ENCODE results near the gene MSI2. TPM values are rescaled to one million over a fixed set of nuclear protein-coding genes. Genes with fewer than 3 reads are reported as not detected.
A peak's percentile ranks its signal among the peaks of the same experiment; 100 is the strongest.

MSI2 gene
- total and polyA plus RNA-seq, 5 donors: 43.9 to 113 (median 107) TPM

- no peaks in the 10 kb centered on the region for H3K27me3 ChIP-seq (ENCODE audit: control insufficient read depth, insufficient read depth)
- 53% methylated on average over 4 of the region's 4 CpGs for WGBS
- H3K9me3 ChIP-seq (ENCODE audit: control insufficient read depth, low read length): no peaks in the 10 kb centered on the region
- peak in 1 of 3 donors; percentile 54 for DNase-seq
- H3K4me3 ChIP-seq (ENCODE audit: low read length): no peak overlapping the region
- H3K4me1 ChIP-seq (ENCODE audit: control insufficient read depth, insufficient read depth, low read length): peaks cover 30% of the 10 kb centered on the region
- ATAC-seq: no peak
- H3K27ac ChIP-seq (ENCODE audit: low read length): peak overlapping the region; percentile 56
- intact Hi-C loops (cut with DNase I): no loop called here
These were observed 224.3 kb downstream of the MSI2 start for GRCh38 chr17:57480438-57481196.

- 57% methylated on average over 9 of the region's 9 CpGs for WGBS
- DNase-seq (peak in 2 of 3 donors; percentile 60 to 72), ATAC-seq (peak; percentile 39 to 60)
- intact Hi-C loops (cut with DNase I): no loop called here
- no peak overlapping the region for H3K4me3 ChIP-seq (ENCODE audit: low read length)
- no peaks in the 10 kb centered on the region for H3K9me3 ChIP-seq (ENCODE audit: control insufficient read depth, low read length)
- H3K27ac ChIP-seq (ENCODE audit: low read length): peak overlapping the region; percentile 46
- no peaks in the 10 kb centered on the region for H3K27me3 ChIP-seq (ENCODE audit: control insufficient read depth, insufficient read depth)
- H3K4me1 ChIP-seq (ENCODE audit: control insufficient read depth, insufficient read depth, low read length): peaks cover 34% of the 10 kb centered on the region
These were observed 225.6 kb downstream of the MSI2 start for GRCh38 chr17:57481910-57482391.

GRCh38 chr17:57482657-57483056 is 226.3 kb downstream of the MSI2 start:
- H3K27ac ChIP-seq (ENCODE audit: low read length): no peak overlapping the region
- WGBS: 81% methylated on average over 2 of the region's 2 CpGs
- H3K4me3 ChIP-seq (ENCODE audit: low read length): no peak overlapping the region
- DNase-seq (peak in 1 of 3 donors; percentile 30), ATAC-seq (no peak)
- H3K4me1 ChIP-seq (ENCODE audit: control insufficient read depth, insufficient read depth, low read length): peaks cover 34% of the 10 kb centered on the region
- no peaks in the 10 kb centered on the region for H3K9me3 ChIP-seq (ENCODE audit: control insufficient read depth, low read length)
- intact Hi-C loops (cut with DNase I): no loop called here
- no peaks in the 10 kb centered on the region for H3K27me3 ChIP-seq (ENCODE audit: control insufficient read depth, insufficient read depth)

- no peak overlapping the region for H3K4me3 ChIP-seq (ENCODE audit: low read length)
- H3K4me1 ChIP-seq (ENCODE audit: control insufficient read depth, insufficient read depth, low read length): peaks cover 31% of the 10 kb centered on the region
- 89% methylated on average over 6 of the region's 6 CpGs for WGBS
- H3K9me3 ChIP-seq (ENCODE audit: control insufficient read depth, low read length): no peaks in the 10 kb centered on the region
- H3K27ac ChIP-seq (ENCODE audit: low read length): no peak overlapping the region
- DNase-seq (no peak), ATAC-seq (no peak)
- intact Hi-C loops (cut with DNase I): no loop called here
- H3K27me3 ChIP-seq (ENCODE audit: control insufficient read depth, insufficient read depth): no peaks in the 10 kb centered on the region
These were observed 227.9 kb downstream of the MSI2 start for GRCh38 chr17:57484081-57484666.

GRCh38 chr17:57484826-57485565 is 228.7 kb downstream of the MSI2 start:
- Histone ChIP-seq H3K4me1 (ENCODE audit: control insufficient read depth, insufficient read depth, low read length) (peaks cover 32% of the 10 kb centered on the region), H3K4me3 (ENCODE audit: low read length) (no peak overlapping the region), H3K27ac (ENCODE audit: low read length) (no peak overlapping the region), H3K9me3 (ENCODE audit: control insufficient read depth, low read length) (no peaks in the 10 kb centered on the region), H3K27me3 (ENCODE audit: control insufficient read depth, insufficient read depth) (no peaks in the 10 kb centered on the region)
- no peak for ATAC-seq
- peak in 1 of 3 donors; percentile 31 for DNase-seq
- intact Hi-C loops (cut with DNase I): no loop called here
- WGBS: 94% methylated on average over 10 of the region's 10 CpGs

- 85% methylated on average over 4 of the region's 4 CpGs for WGBS
- intact Hi-C loops (cut with DNase I): no loop called here
- Histone ChIP-seq H3K27me3 (ENCODE audit: control insufficient read depth, insufficient read depth) (no peaks in the 10 kb centered on the region), H3K27ac (ENCODE audit: low read length) (no peak overlapping the region), H3K9me3 (ENCODE audit: control insufficient read depth, low read length) (no peaks in the 10 kb centered on the region), H3K4me1 (ENCODE audit: control insufficient read depth, insufficient read depth, low read length) (peaks cover 29% of the 10 kb centered on the region), H3K4me3 (ENCODE audit: low read length) (no peak overlapping the region)
- DNase-seq: peak in 1 of 3 donors; percentile 7
- no peak for ATAC-seq
These were observed 229.2 kb downstream of the MSI2 start for GRCh38 chr17:57485566-57485865.

- 62% methylated on average over 13 of the region's 13 CpGs for WGBS
- intact Hi-C loops (cut with DNase I): no loop called here
- H3K4me1 ChIP-seq (ENCODE audit: control insufficient read depth, insufficient read depth, low read length): peaks cover 27% of the 10 kb centered on the region
- ATAC-seq (no peak), DNase-seq (peak in 1 of 3 donors; percentile 3)
- no peaks in the 10 kb centered on the region for H3K27me3 ChIP-seq (ENCODE audit: control insufficient read depth, insufficient read depth)
- no peak overlapping the region for H3K4me3 ChIP-seq (ENCODE audit: low read length)
- H3K27ac ChIP-seq (ENCODE audit: low read length): no peak overlapping the region
- H3K9me3 ChIP-seq (ENCODE audit: control insufficient read depth, low read length): no peaks in the 10 kb centered on the region
These were observed 229.9 kb downstream of the MSI2 start for GRCh38 chr17:57485916-57486881.

- no peak overlapping the region for H3K4me3 ChIP-seq (ENCODE audit: low read length)
- intact Hi-C loops (cut with DNase I): no loop called here
- peak overlapping the region; percentile 30 for H3K27ac ChIP-seq (ENCODE audit: low read length)
- ATAC-seq: no peak
- no peaks in the 10 kb centered on the region for H3K27me3 ChIP-seq (ENCODE audit: control insufficient read depth, insufficient read depth)
- peaks cover 32% of the 10 kb centered on the region for H3K4me1 ChIP-seq (ENCODE audit: control insufficient read depth, insufficient read depth, low read length)
- WGBS: 58% methylated on average over 4 of the region's 4 CpGs
- H3K9me3 ChIP-seq (ENCODE audit: control insufficient read depth, low read length): no peaks in the 10 kb centered on the region
- peak in 1 of 3 donors; percentile 37 for DNase-seq
These were observed 230.6 kb downstream of the MSI2 start for GRCh38 chr17:57486882-57487301.

- intact Hi-C loops (cut with DNase I): no loop called here
These were observed 231.2 kb downstream of the MSI2 start for GRCh38 chr17:57487573-57487972.

GRCh38 chr17:57488856-57489255 is 232.5 kb downstream of the MSI2 start:
- ATAC-seq (peak; percentile 86 to 88), DNase-seq (peak; percentile 73 to 88 (median 79))
- H3K27ac ChIP-seq (ENCODE audit: low read length): peak overlapping the region; percentile 41
- no peaks in the 10 kb centered on the region for H3K27me3 ChIP-seq (ENCODE audit: control insufficient read depth, insufficient read depth)
- H3K4me1 ChIP-seq (ENCODE audit: control insufficient read depth, insufficient read depth, low read length): peaks cover 25% of the 10 kb centered on the region
- H3K4me3 ChIP-seq (ENCODE audit: low read length): no peak overlapping the region
- intact Hi-C loops (cut with DNase I): no loop called here
- WGBS: 48% methylated on average over 9 of the region's 9 CpGs
- H3K9me3 ChIP-seq (ENCODE audit: control insufficient read depth, low read length): no peaks in the 10 kb centered on the region

More at GRCh38 chr17:57487573-57487972, 231.2 kb downstream of the MSI2 start:
- Histone ChIP-seq H3K27me3 (ENCODE audit: control insufficient read depth, insufficient read depth) (no peaks in the 10 kb centered on the region), H3K9me3 (ENCODE audit: control insufficient read depth, low read length) (no peaks in the 10 kb centered on the region), H3K4me3 (ENCODE audit: low read length) (no peak overlapping the region), H3K4me1 (ENCODE audit: control insufficient read depth, insufficient read depth, low read length) (peaks cover 26% of the 10 kb centered on the region), H3K27ac (ENCODE audit: low read length) (no peak overlapping the region)
- DNase-seq (peak in 2 of 3 donors; percentile 73 to 82), ATAC-seq (peak; percentile 34 to 58)
- 37% methylated on average over 5 of the region's 5 CpGs for WGBS
